ENCODE results near the gene IL22RA1. TPM values are rescaled to one million over a fixed set of nuclear protein-coding genes. Genes with fewer than 3 reads are reported as not detected.

The IL22RA1 gene
- total RNA-seq, 1 donor = not detected

- no peak for DNase-seq (ENCODE audit: low read depth)
- H3K4me3 ChIP-seq (ENCODE audit: low read depth, low read length) = no peak overlapping the region
- TF ChIP-seq CTCF (IDR thresholded peaks at IDR 0.05; ENCODE audit: insufficient read depth, low read depth, low read length) = no peak
Measured at GRCh38 chr1:24102961-24103360, 40.0 kb downstream of the IL22RA1 start.

GRCh38 chr1:24101796-24102586 lies 40.9 kb downstream of the IL22RA1 start:
- TF ChIP-seq CTCF (IDR thresholded peaks at IDR 0.05; ENCODE audit: insufficient read depth, low read depth, low read length) = no peak
- no peak overlapping the region for H3K4me3 ChIP-seq (ENCODE audit: low read depth, low read length)
- no peak for DNase-seq (ENCODE audit: low read depth)

- TF ChIP-seq CTCF (IDR thresholded peaks at IDR 0.05; ENCODE audit: insufficient read depth, low read depth, low read length) = no peak
- DNase-seq (ENCODE audit: low read depth) = no peak
- H3K4me3 ChIP-seq (ENCODE audit: low read depth, low read length) = no peak overlapping the region
Measured at GRCh38 chr1:24100945-24101737, 41.8 kb downstream of the IL22RA1 start.

DNA sequence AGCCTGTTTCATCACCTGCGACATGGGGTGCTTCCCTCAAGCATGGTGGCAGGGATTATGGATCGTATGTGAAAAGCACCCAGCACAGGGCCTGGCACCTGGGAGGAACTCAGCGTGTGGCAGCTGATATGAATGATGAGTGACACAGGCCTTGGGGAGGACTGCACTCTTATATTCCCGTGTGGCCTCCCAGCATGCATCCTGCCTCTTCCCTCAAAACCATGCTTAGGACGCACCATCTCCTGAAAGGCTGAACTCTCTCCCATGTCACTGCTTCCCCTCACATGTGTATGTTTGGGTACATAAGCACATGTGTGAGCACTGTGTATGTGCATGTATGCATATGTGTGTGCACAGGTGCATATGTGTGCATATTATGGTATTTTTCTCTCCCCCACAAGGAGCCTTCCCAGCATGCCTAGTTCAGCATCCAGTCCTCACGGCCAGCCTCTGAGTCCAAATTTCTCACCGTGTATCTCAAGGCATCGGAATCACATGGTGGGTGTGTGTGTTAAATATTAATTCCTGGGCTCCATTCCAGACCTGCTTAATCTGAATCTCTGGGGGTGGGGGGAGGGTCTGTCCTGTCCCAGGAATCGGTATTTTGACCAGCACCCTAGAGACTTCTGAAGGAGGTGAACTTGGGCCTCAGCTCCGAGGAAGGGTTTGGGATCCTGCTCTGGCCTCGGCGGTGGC lies 43.8 kb downstream of the IL22RA1 start:
- no peak overlapping the region for H3K4me3 ChIP-seq (ENCODE audit: low read depth, low read length)
- DNase-seq (ENCODE audit: low read depth) = no peak
- TF ChIP-seq CTCF (IDR thresholded peaks at IDR 0.05; ENCODE audit: insufficient read depth, low read depth, low read length) = no peak

DNA sequence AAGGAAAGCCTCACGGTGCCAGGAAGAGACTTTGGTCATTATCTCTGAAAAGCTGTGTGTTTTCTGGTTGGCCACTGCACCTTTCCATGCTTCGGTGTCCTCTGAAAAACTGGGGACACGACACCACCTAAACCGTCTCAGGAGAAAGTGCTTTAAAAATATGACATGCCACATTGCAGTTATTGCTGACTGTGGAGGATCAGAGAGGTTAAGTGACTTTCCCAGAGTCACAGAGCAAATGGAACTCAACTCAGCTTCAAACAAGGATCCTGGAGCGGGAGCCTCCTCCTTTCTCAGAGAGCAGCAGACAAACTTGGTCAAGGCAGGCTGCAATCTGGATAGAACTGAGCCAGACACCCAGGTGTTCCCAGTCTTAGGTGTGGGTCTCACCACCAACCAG lies 44.8 kb downstream of the IL22RA1 start:
- DNase-seq (ENCODE audit: low read depth) = no peak
- no peak overlapping the region for H3K4me3 ChIP-seq (ENCODE audit: low read depth, low read length)
- no peak for TF ChIP-seq CTCF (IDR thresholded peaks at IDR 0.05; ENCODE audit: insufficient read depth, low read depth, low read length)

DNA sequence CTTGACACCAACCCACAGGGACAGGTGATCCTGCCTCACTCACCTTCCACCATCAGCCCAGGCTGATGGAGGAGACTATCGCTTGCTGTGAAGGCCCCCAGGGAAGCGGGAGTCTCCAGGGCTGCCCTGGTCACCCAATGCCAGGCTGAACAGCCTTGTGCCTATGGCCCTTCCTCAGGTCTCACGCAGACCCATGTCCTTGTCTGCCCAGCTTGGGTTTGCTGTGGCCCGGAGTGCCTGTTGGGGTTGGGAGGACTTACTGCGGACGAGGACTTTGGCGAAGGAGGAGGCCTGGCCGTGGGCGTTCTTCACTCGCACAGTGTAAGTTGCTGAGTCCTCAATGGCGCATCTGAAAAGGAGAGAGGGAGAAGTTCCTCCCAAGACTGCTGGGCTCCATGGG lies 45.3 kb downstream of the IL22RA1 start:
- no peak overlapping the region for H3K4me3 ChIP-seq (ENCODE audit: low read depth, low read length)
- no peak for TF ChIP-seq CTCF (IDR thresholded peaks at IDR 0.05; ENCODE audit: insufficient read depth, low read depth, low read length)
- no peak for DNase-seq (ENCODE audit: low read depth)
